Breast epithelium (tissue), 4 donors: ENCODE data around the gene RAB35. TPM values are rescaled to one million over a fixed set of nuclear protein-coding genes. Genes with fewer than 3 reads are reported as not detected.
A peak's percentile ranks its signal among the peaks of the same experiment; 100 is the strongest.

ENCODE experiments used
- DNase-seq, 2 donors: peaks; one replicate each; pipeline ENCODE4 v3.0.0-alpha.2; 2019; ENCODE audit warnings: low spot score in 2 of 2
- H3K27ac ChIP-seq, 2 donors: fragments of 200-600 bp; sonication (generic) in 1 of 2; one replicate each; pipeline ENCODE4 v1.5.1; 2016 to 2019; ENCODE audit warnings: mild to moderate bottlenecking in 1 of 2
- H3K27me3 ChIP-seq, 2 donors: fragments of 200-600 bp; sonication (generic) in 1 of 2; one replicate each; pipeline versions ENCODE4 v1.5.1 to v1.6.0; 2017 to 2019; ENCODE audit warnings: control low read depth in 1 of 2, mild to moderate bottlenecking in 1 of 2
- H3K36me3 ChIP-seq: fragments of 200-600 bp; one replicate; pipeline ENCODE4 v1.5.1; 2019
- H3K4me1 ChIP-seq, 2 donors: fragments of 200-600 bp; sonication (generic); one replicate each; pipeline ENCODE4 v1.5.1; 2016 to 2019; ENCODE audit warnings: control low read depth in 1 of 2
- H3K4me3 ChIP-seq, 3 donors: fragments of 200-600 bp; sonication (generic); 1 replicate in 2 of 3; 2 replicates in 1 of 3; pipeline ENCODE4 v1.5.1; 2016 to 2019; ENCODE audit warnings: mild to moderate bottlenecking in 3 of 3, moderate library complexity in 2 of 3
- H3K9me3 ChIP-seq, 2 donors: fragments of 200-600 bp; sonication (generic) in 1 of 2; one replicate each; pipeline ENCODE4 v1.5.1; 2016 to 2019; ENCODE audit warnings: control low read depth in 1 of 2
- POLR2A ChIP-seq: fragments of 450-650 bp; IDR thresholded peaks from one replicate; pipeline ENCODE4 v1.6.1; 2016; ENCODE audit warnings: antibody characterized with exemption, mild to moderate bottlenecking, moderate library complexity
- POLR2AphosphoS5 ChIP-seq, 3 donors: sonication (generic); formaldehyde crosslinking; IDR thresholded peaks; one replicate each; pipeline ENCODE4 v1.6.1; 2017; ENCODE audit warnings: antibody characterized with exemption in 3 of 3
- intact Hi-C: fragments of 100-400 bp; cut with DNase I; formaldehyde crosslinking; loops from one replicate; pipeline ENCODE4 v1.15.1; 2023; ENCODE audit warnings: low total_unique reads
- total RNA-seq, 3 donors: library from RNA; depleted of rRNA; stranded (reverse); fragments of >200 nt; gene quantifications; one replicate each; pipeline ENCODE4 v1.1.0, GENCODE V29; 2016
- TF ChIP-seq, protein P1 (sequence below), 3 donors: fragments of 450-650 bp; IDR thresholded peaks; one replicate each; pipeline ENCODE4 v1.5.1; 2016 to 2017; ENCODE audit warnings: antibody characterized with exemption in 3 of 3, mild to moderate bottlenecking in 3 of 3, moderate library complexity in 3 of 3

The RAB35 gene
- total RNA-seq, 3 donors from 2014 or later = 23.3 to 26.8 (median 26.2) TPM

DNA sequence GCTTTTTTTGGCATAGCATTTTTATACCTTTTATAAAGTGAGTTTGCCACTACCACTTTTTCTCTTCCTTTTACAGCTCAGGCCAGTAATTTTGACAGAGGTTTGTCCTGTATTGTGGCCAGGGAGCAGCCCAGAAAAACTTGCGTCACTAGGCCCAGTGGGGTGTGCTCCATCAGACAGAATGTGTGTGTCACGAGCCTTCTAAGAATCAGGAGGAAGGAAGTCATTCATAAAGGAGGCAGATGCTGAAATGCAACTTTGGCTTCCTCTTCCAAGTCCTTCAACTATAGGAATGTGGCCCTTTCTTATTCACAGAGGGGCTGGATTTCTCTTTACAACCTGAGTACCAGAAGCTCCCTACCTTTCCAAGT, 10.1 kb upstream of the RAB35 start:
- DNase-seq = no peak
- no peak overlapping the region for H3K4me3 ChIP-seq
- H3K4me1 ChIP-seq = no peaks in the 10 kb centered on the region
- intact Hi-C loops = no loop called here
- TF ChIP-seq POLR2A (no peak), POLR2AphosphoS5 (IDR thresholded peaks at IDR 0.05) (no peak)
- TF ChIP-seq, protein P1, sequence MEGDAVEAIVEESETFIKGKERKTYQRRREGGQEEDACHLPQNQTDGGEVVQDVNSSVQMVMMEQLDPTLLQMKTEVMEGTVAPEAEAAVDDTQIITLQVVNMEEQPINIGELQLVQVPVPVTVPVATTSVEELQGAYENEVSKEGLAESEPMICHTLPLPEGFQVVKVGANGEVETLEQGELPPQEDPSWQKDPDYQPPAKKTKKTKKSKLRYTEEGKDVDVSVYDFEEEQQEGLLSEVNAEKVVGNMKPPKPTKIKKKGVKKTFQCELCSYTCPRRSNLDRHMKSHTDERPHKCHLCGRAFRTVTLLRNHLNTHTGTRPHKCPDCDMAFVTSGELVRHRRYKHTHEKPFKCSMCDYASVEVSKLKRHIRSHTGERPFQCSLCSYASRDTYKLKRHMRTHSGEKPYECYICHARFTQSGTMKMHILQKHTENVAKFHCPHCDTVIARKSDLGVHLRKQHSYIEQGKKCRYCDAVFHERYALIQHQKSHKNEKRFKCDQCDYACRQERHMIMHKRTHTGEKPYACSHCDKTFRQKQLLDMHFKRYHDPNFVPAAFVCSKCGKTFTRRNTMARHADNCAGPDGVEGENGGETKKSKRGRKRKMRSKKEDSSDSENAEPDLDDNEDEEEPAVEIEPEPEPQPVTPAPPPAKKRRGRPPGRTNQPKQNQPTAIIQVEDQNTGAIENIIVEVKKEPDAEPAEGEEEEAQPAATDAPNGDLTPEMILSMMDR (IDR thresholded peaks at IDR 0.05) = no peak
- H3K9me3 ChIP-seq = no peaks in the 10 kb centered on the region
- no peaks in the 10 kb centered on the region for H3K27me3 ChIP-seq
- peak overlapping the region; percentile 12 to 73 for H3K27ac ChIP-seq
- peaks cover 1% of the 10 kb centered on the region for H3K36me3 ChIP-seq

GRCh38 chr12:120125792-120126634, 9.5 kb upstream of the RAB35 start:
- intact Hi-C loops = no loop called here
- no peak for TF ChIP-seq POLR2AphosphoS5 (IDR thresholded peaks at IDR 0.05)
- no peaks in the 10 kb centered on the region for H3K9me3 ChIP-seq
- H3K36me3 ChIP-seq = no peaks in the 10 kb centered on the region
- peak overlapping the region; percentile 12 to 73 for H3K27ac ChIP-seq
- no peaks in the 10 kb centered on the region for H3K4me1 ChIP-seq
- H3K4me3 ChIP-seq = no peak overlapping the region
- no peaks in the 10 kb centered on the region for H3K27me3 ChIP-seq
- no peak for DNase-seq

- Histone ChIP-seq H3K9me3 (no peaks in the 10 kb centered on the region), H3K36me3 (no peaks in the 10 kb centered on the region), H3K4me1 (no peaks in the 10 kb centered on the region), H3K27ac (no peak overlapping the region), H3K4me3 (no peak overlapping the region), H3K27me3 (no peaks in the 10 kb centered on the region)
- no peak for DNase-seq
- intact Hi-C loops = no loop called here
- TF ChIP-seq POLR2A (no peak), POLR2AphosphoS5 (IDR thresholded peaks at IDR 0.05) (no peak)
- TF ChIP-seq, protein P1 (IDR thresholded peaks at IDR 0.05) = no peak
These were observed 8.5 kb upstream of the RAB35 start for GRCh38 chr12:120125029-120125428.

- TF ChIP-seq, protein P1 (IDR thresholded peaks at IDR 0.05) = no peak
- no peak for TF ChIP-seq POLR2A
- no peak for TF ChIP-seq POLR2AphosphoS5 (IDR thresholded peaks at IDR 0.05)
- no peaks in the 10 kb centered on the region for H3K27me3 ChIP-seq
- DNase-seq = no peak
- no peak overlapping the region for H3K27ac ChIP-seq
- no peak overlapping the region for H3K4me3 ChIP-seq
- no peaks in the 10 kb centered on the region for H3K36me3 ChIP-seq
- intact Hi-C loops = no loop called here
- peaks cover 0 to 7% of the 10 kb centered on the region in 2 donors for H3K4me1 ChIP-seq
- H3K9me3 ChIP-seq = no peaks in the 10 kb centered on the region
These were observed 5.3 kb upstream of the RAB35 start for GRCh38 chr12:120121766-120122293.

DNA sequence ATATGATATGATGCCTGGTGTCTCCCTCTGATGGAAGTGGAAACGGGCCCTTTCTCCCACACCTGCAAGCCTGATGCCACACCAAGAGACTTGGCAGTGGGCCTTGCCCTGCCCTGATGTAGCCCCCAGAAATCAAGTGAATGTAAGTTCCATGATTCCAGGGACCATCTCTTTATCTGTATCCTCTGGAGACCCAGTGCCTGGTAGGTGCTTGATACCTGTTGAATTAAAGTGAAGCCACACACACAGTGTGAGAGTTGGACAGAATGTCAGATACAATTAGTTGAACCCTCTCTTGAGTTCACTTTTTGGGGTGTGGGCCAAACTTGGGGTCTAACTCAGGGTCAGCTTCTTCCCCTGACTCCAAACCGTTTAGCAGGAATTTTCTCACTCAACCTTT, 4.8 kb upstream of the RAB35 start:
- DNase-seq = no peak
- TF ChIP-seq, protein P1 (IDR thresholded peaks at IDR 0.05) = no peak
- TF ChIP-seq POLR2AphosphoS5 (IDR thresholded peaks at IDR 0.05) (no peak), POLR2A (no peak)
- Histone ChIP-seq H3K4me3 (no peak overlapping the region), H3K36me3 (no peaks in the 10 kb centered on the region), H3K9me3 (no peaks in the 10 kb centered on the region), H3K27me3 (no peaks in the 10 kb centered on the region), H3K27ac (no peak overlapping the region), H3K4me1 (peaks cover 0 to 7% of the 10 kb centered on the region in 2 donors)
- intact Hi-C loops = no loop called here
